Amniotic stem cell (primary cell): ENCODE data around the gene S100B.

Source experiments
- DNase-seq: peaks from one replicate; lab custom pipeline; 2025; lab: John Stamatoyannopoulos, UW

Gene S100B

GRCh38 chr21:46627726-46628125 lies 22.8 kb upstream of the S100B start:
- no peak for DNase-seq

GRCh38 chr21:46626975-46627501 lies 22.2 kb upstream of the S100B start:
- no peak for DNase-seq

- DNase-seq, result no peak
Observed at GRCh38 chr21:46626536-46626935, 21.7 kb upstream of the S100B start.

- no peak for DNase-seq
Observed at GRCh38 chr21:46625759-46626158, 20.9 kb upstream of the S100B start.

GRCh38 chr21:46624050-46624449 lies 19.2 kb upstream of the S100B start:
- no peak for DNase-seq

GRCh38 chr21:46622226-46622625 lies 17.3 kb upstream of the S100B start:
- DNase-seq, result no peak

- DNase-seq, result no peak
Observed at GRCh38 chr21:46621457-46622182, 16.7 kb upstream of the S100B start.

- no peak for DNase-seq
Observed at GRCh38 chr21:46620846-46621245, 16.0 kb upstream of the S100B start.

- DNase-seq, result no peak
Observed at GRCh38 chr21:46619846-46620245, 15.0 kb upstream of the S100B start.

GRCh38 chr21:46618738-46619379 lies 14.0 kb upstream of the S100B start:
- no peak for DNase-seq

GRCh38 chr21:46617267-46618051 lies 12.6 kb upstream of the S100B start:
- DNase-seq, result no peak

GRCh38 chr21:46616656-46617055 lies 11.8 kb upstream of the S100B start:
- DNase-seq, result no peak

GRCh38 chr21:46616050-46616449 lies 11.2 kb upstream of the S100B start:
- no peak for DNase-seq

- no peak for DNase-seq
Observed at GRCh38 chr21:46613391-46613790, 8.5 kb upstream of the S100B start.

- no peak for DNase-seq
Observed at GRCh38 chr21:46610018-46610701, 5.3 kb upstream of the S100B start.

GRCh38 chr21:46608672-46609111 lies 3.8 kb upstream of the S100B start:
- no peak for DNase-seq

- no peak for DNase-seq
Observed at GRCh38 chr21:46607636-46608035, 2.8 kb upstream of the S100B start.

- DNase-seq, result no peak
Observed at GRCh38 chr21:46606427-46606813, 1.5 kb upstream of the S100B start.

GRCh38 chr21:46605767-46606426 lies 1.0 kb upstream of the S100B start:
- no peak for DNase-seq

GRCh38 chr21:46604329-46604974 lies 430 bp downstream of the S100B start:
- no peak for DNase-seq

- DNase-seq, result no peak
Observed at GRCh38 chr21:46603228-46603627, 1.7 kb downstream of the S100B start.
